Breast epithelium (tissue), 4 donors: Measurements from ENCODE around the gene CNN1. TPM values are rescaled to one million over a fixed set of nuclear protein-coding genes. Genes with fewer than 3 reads are reported as not detected.

Experiments used
- DNase-seq, 2 donors: peaks; one replicate each; pipeline ENCODE4 v3.0.0-alpha.2; 2019; ENCODE audit warnings: low spot score in 2 of 2
- H3K27ac ChIP-seq, 2 donors: fragments of 200-600 bp; sonication (generic) in 1 of 2; one replicate each; pipeline ENCODE4 v1.5.1; 2016 to 2019; ENCODE audit warnings: mild to moderate bottlenecking in 1 of 2
- H3K27me3 ChIP-seq, 2 donors: fragments of 200-600 bp; sonication (generic) in 1 of 2; one replicate each; pipeline versions ENCODE4 v1.5.1 to v1.6.0; 2017 to 2019; ENCODE audit warnings: control low read depth in 1 of 2, mild to moderate bottlenecking in 1 of 2
- H3K36me3 ChIP-seq: fragments of 200-600 bp; one replicate; pipeline ENCODE4 v1.5.1; 2019
- H3K4me1 ChIP-seq, 2 donors: fragments of 200-600 bp; sonication (generic); one replicate each; pipeline ENCODE4 v1.5.1; 2016 to 2019; ENCODE audit warnings: control low read depth in 1 of 2
- H3K4me3 ChIP-seq, 3 donors: fragments of 200-600 bp; sonication (generic); 1 replicate in 2 of 3; 2 replicates in 1 of 3; pipeline ENCODE4 v1.5.1; 2016 to 2019; ENCODE audit warnings: mild to moderate bottlenecking in 3 of 3, moderate library complexity in 2 of 3
- H3K9me3 ChIP-seq, 2 donors: fragments of 200-600 bp; sonication (generic) in 1 of 2; one replicate each; pipeline ENCODE4 v1.5.1; 2016 to 2019; ENCODE audit warnings: control low read depth in 1 of 2
- CTCF ChIP-seq, 3 donors: fragments of 450-650 bp; IDR thresholded peaks; one replicate each; pipeline ENCODE4 v1.5.1; 2016 to 2017; ENCODE audit warnings: antibody characterized with exemption in 3 of 3, mild to moderate bottlenecking in 3 of 3, moderate library complexity in 3 of 3
- POLR2A ChIP-seq: fragments of 450-650 bp; IDR thresholded peaks from one replicate; pipeline ENCODE4 v1.6.1; 2016; ENCODE audit warnings: antibody characterized with exemption, mild to moderate bottlenecking, moderate library complexity
- POLR2AphosphoS5 ChIP-seq, 3 donors: sonication (generic); formaldehyde crosslinking; IDR thresholded peaks; one replicate each; pipeline ENCODE4 v1.6.1; 2017; ENCODE audit warnings: antibody characterized with exemption in 3 of 3
- intact Hi-C: fragments of 100-400 bp; cut with DNase I; formaldehyde crosslinking; loops from one replicate; pipeline ENCODE4 v1.15.1; 2023; ENCODE audit warnings: low total_unique reads
- total RNA-seq, 3 donors: library from RNA; depleted of rRNA; stranded (reverse); fragments of >200 nt; gene quantifications; one replicate each; pipeline ENCODE4 v1.1.0, GENCODE V29; 2016

CNN1 gene
- total RNA-seq, 3 donors from 2014 or later: 2.2 to 106 (median 74.3) TPM

GRCh38 chr19:11577451-11578257, 39.0 kb downstream of the CNN1 start, which contains the start of gene ACP5:
Gene ACP5 (minus strand): TSS chr19:11577645. CDS start chr19:11577317, 328 bp downstream.
- Histone ChIP-seq H3K4me3 (peak within 1 kb of the TSS; percentile 36 to 64 (median 57)), H3K27me3 (no peaks in the 10 kb centered on the region), H3K27ac (peak within 1 kb of the TSS; percentile 68 to 81), H3K9me3 (no peaks in the 10 kb centered on the region), H3K4me1 (no peaks in the 10 kb centered on the region), H3K36me3 (no peaks in the 10 kb centered on the region)
- intact Hi-C loops: no loop called here
- TF ChIP-seq CTCF (IDR thresholded peaks at IDR 0.05) (no peak), POLR2A (no peak), POLR2AphosphoS5 (IDR thresholded peaks at IDR 0.05) (no peak)
- DNase-seq: no peak

- Histone ChIP-seq H3K4me1 (no peaks in the 10 kb centered on the region), H3K27ac (peak overlapping the region; percentile 68 to 81), H3K27me3 (no peaks in the 10 kb centered on the region), H3K36me3 (no peaks in the 10 kb centered on the region), H3K9me3 (no peaks in the 10 kb centered on the region), H3K4me3 (peak overlapping the region; percentile 36 to 64 (median 57))
- TF ChIP-seq CTCF (IDR thresholded peaks at IDR 0.05): no peak
- TF ChIP-seq POLR2AphosphoS5 (IDR thresholded peaks at IDR 0.05): no peak
- no peak for TF ChIP-seq POLR2A
- DNase-seq: peak in 1 of 2 donors; percentile 32
- intact Hi-C loops: no loop called here
These were observed 39.8 kb downstream of the CNN1 start for GRCh38 chr19:11578258-11579142.

- no peak overlapping the region for H3K27ac ChIP-seq
- no peaks in the 10 kb centered on the region for H3K9me3 ChIP-seq
- intact Hi-C loops: no loop called here
- no peak for DNase-seq
- no peak for TF ChIP-seq POLR2AphosphoS5 (IDR thresholded peaks at IDR 0.05)
- no peak for TF ChIP-seq POLR2A
- no peak for TF ChIP-seq CTCF (IDR thresholded peaks at IDR 0.05)
- no peaks in the 10 kb centered on the region for H3K4me1 ChIP-seq
- no peaks in the 10 kb centered on the region for H3K27me3 ChIP-seq
- H3K36me3 ChIP-seq: no peaks in the 10 kb centered on the region
- H3K4me3 ChIP-seq: no peak overlapping the region
These were observed 41.5 kb downstream of the CNN1 start for GRCh38 chr19:11580116-11580515.

GRCh38 chr19:11581740-11582139, 43.1 kb downstream of the CNN1 start:
- H3K36me3 ChIP-seq: no peaks in the 10 kb centered on the region
- intact Hi-C loops: no loop called here
- DNase-seq: no peak
- no peaks in the 10 kb centered on the region for H3K4me1 ChIP-seq
- H3K9me3 ChIP-seq: no peaks in the 10 kb centered on the region
- TF ChIP-seq CTCF (IDR thresholded peaks at IDR 0.05) (no peak), POLR2AphosphoS5 (IDR thresholded peaks at IDR 0.05) (no peak)
- H3K4me3 ChIP-seq: no peak overlapping the region
- no peaks in the 10 kb centered on the region for H3K27me3 ChIP-seq
- H3K27ac ChIP-seq: peak overlapping the region; percentile 37 to 75

GRCh38 chr19:11586331-11586730, 47.7 kb downstream of the CNN1 start:
- TF ChIP-seq POLR2AphosphoS5 (IDR thresholded peaks at IDR 0.05) (no peak), CTCF (IDR thresholded peaks at IDR 0.05) (no peak), POLR2A (no peak)
- H3K4me3 ChIP-seq: no peak overlapping the region
- intact Hi-C loops: no loop called here
- H3K27me3 ChIP-seq: no peaks in the 10 kb centered on the region
- no peaks in the 10 kb centered on the region for H3K4me1 ChIP-seq
- no peak overlapping the region for H3K27ac ChIP-seq
- H3K36me3 ChIP-seq: no peaks in the 10 kb centered on the region
- H3K9me3 ChIP-seq: no peaks in the 10 kb centered on the region
- DNase-seq: no peak
